IMR-90 (cell line): ENCODE results near the gene MAGI2.

Source experiments
- CHD1 ChIP-seq: IDR thresholded peaks from 2 replicates; pipeline ENCODE4 v1.6.1; 2012; ENCODE audit warnings: low read depth, low read length, improper control_type of control experiment
- CTCF ChIP-seq: conservative IDR thresholded peaks from 2 replicates; pipeline ENCODE4 v1.5.1; 2012; ENCODE audit warnings: mild to moderate bottlenecking, low read depth, low read length, improper control_type of control experiment
- FOS ChIP-seq: fragments of 150-350 bp; IDR thresholded peaks from 2 replicates; pipeline ENCODE4 v1.6.1; 2016; ENCODE audit warnings: low read depth, low read length
- MAFK ChIP-seq: IDR thresholded peaks from 2 replicates; pipeline ENCODE4 v1.6.1; 2012; ENCODE audit warnings: low read depth, low read length, improper control_type of control experiment
- NFE2L2 ChIP-seq: fragments of 150-350 bp; IDR thresholded peaks from 2 replicates; pipeline ENCODE4 v1.6.1; 2016; ENCODE audit warnings: low read depth, mild to moderate bottlenecking, low read length
- POLR2A ChIP-seq: IDR thresholded peaks from 2 replicates; pipeline ENCODE4 v1.6.1; 2012; ENCODE audit warnings: mild to moderate bottlenecking, low read depth, low read length
- RAD21 ChIP-seq: IDR thresholded peaks from 2 replicates; pipeline ENCODE4 v1.6.1; 2012; ENCODE audit warnings: low read length, improper control_type of control experiment
- RCOR1 ChIP-seq: IDR thresholded peaks from 2 replicates; pipeline ENCODE4 v1.6.1; 2012; ENCODE audit warnings: mild to moderate bottlenecking, low read length, improper control_type of control experiment; ENCODE audit not compliant: insufficient replicate concordance
- RFX5 ChIP-seq: IDR thresholded peaks from 2 replicates; pipeline ENCODE4 v1.8.0; 2012; ENCODE audit warnings: low read depth, mild to moderate bottlenecking, low read length, moderate library complexity
- SMC3 ChIP-seq: fragments of 150-350 bp; IDR thresholded peaks from 2 replicates; pipeline ENCODE4 v1.6.1; 2016; ENCODE audit warnings: low read depth, mild to moderate bottlenecking, antibody characterized with exemption, low read length, moderate library complexity
- USF2 ChIP-seq: fragments of 150-350 bp; IDR thresholded peaks from 2 replicates; pipeline ENCODE4 v1.6.1; 2017; ENCODE audit warnings: mild to moderate bottlenecking, antibody characterized with exemption, low read length, low read depth

DNA sequence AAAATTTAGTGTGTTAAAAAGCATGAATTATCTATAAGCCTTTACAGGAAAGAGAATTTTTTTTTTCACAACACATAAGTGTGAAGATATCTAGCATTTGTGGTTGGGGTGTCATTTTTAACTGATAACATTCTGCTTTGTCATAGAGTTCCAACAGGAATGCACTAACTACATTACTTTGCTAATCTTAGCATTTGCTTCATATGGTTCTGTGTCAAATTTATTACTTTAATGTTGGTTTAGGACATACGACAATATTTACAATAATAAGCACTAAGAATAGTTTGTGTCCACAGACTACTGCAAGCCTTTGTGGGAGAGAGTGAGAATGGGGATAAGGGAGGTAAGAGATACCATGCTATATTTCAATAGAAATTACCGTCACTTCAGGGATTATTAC lies 40.6 kb upstream of the MAGI2 start:
- TF ChIP-seq CTCF (no peak), POLR2A (no peak), FOS (no peak), RAD21 (no peak), RFX5 (no peak), USF2 (no peak), MAFK (no peak), CHD1 (no peak), SMC3 (no peak), RCOR1 (no peak), NFE2L2 (no peak)
